Fibroblast of lung (primary cell): ENCODE measurements around the gene DIAPH1.

Source experiments
- EZH2 ChIP-seq: IDR thresholded peaks from 2 replicates; pipeline ENCODE4 v1.5.1; 2012; ENCODE audit warnings: low read length, control low read depth, mild to moderate bottlenecking; ENCODE audit errors: missing control alignments
- TF ChIP-seq, protein P1 (sequence below), 2 donors: IDR thresholded peaks in 1 of 2; conservative IDR thresholded peaks in 1 of 2; 1 replicate in 1 of 2; 2 replicates in 1 of 2; pipeline ENCODE4 v1.5.1; 2011 to 2012; ENCODE audit warnings: low read length in 2 of 2, control low read depth in 1 of 2, inconsistent platforms in 1 of 2, low read depth in 1 of 2, mild to moderate bottlenecking in 1 of 2

DNA sequence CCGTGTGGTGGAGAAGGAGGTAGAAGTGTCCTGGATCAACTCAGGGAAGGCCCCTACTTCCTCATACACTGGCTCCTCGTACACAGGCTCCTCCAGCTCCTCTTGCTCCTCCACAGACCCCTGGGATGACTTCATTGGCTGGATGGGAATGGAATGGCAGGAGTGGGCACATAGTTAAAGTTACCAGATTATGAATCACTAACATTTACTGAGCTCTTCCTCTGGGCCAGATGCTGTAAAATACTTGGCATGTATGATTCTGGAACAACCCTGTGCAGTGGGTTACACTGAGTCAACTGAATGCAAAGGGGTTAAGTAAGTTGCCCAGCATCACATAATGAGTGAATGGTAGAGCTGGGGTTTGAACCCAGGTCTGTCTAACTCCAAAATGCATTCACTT lies 35.5 kb upstream of the DIAPH1 start:
- TF ChIP-seq EZH2 = no peak
- TF ChIP-seq, protein P1, sequence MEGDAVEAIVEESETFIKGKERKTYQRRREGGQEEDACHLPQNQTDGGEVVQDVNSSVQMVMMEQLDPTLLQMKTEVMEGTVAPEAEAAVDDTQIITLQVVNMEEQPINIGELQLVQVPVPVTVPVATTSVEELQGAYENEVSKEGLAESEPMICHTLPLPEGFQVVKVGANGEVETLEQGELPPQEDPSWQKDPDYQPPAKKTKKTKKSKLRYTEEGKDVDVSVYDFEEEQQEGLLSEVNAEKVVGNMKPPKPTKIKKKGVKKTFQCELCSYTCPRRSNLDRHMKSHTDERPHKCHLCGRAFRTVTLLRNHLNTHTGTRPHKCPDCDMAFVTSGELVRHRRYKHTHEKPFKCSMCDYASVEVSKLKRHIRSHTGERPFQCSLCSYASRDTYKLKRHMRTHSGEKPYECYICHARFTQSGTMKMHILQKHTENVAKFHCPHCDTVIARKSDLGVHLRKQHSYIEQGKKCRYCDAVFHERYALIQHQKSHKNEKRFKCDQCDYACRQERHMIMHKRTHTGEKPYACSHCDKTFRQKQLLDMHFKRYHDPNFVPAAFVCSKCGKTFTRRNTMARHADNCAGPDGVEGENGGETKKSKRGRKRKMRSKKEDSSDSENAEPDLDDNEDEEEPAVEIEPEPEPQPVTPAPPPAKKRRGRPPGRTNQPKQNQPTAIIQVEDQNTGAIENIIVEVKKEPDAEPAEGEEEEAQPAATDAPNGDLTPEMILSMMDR (conservative IDR thresholded peaks at IDR 0.05 in 1 of 2, IDR thresholded peaks at IDR 0.05 in 1 of 2; ENCODE audit: low read depth in 1 of 2, low read length in 2 of 2) = no peak
